ENCODE data around the gene MTCL1.

Gene MTCL1

DNA sequence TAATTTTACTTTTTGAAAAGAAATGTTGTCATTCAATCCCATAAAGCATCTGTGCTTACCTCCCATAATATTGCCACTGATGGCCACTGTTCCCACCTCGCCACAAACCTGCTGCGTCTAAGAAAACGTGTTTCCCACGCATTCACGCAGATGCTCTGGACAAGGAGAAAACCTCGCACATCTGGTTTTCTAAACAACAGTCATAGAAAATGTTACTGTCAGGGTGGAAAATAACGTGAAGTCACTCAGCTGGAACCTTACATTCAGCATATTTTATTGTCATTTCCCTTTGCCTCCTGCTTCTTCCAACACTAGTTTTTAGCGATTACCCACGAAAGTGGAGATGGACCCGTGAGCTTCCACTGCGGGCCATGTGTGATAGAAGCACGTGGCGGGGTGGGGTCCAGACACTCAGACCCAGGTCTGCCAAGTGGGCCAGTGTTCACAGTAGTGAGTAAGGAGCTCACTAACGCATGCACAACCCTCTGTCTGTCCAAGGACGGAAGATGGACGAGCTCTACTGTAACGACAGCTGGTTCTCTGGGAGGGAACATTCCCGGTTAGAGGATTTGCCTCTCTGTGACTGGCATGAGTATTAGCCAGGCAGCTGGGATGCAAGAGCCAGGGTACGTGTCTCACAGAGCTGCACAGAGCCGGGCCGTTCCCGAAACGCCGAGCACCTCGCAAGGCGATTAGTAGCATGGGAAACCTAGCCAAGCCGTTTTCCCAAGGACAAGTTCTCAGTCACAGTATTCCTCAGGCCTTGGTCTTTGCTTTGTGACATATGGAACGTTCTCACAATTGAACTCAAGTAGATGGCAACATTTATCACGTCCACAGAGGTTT, 94.5 kb downstream of the MTCL1 start:
- TF ChIP-seq, protein P1, sequence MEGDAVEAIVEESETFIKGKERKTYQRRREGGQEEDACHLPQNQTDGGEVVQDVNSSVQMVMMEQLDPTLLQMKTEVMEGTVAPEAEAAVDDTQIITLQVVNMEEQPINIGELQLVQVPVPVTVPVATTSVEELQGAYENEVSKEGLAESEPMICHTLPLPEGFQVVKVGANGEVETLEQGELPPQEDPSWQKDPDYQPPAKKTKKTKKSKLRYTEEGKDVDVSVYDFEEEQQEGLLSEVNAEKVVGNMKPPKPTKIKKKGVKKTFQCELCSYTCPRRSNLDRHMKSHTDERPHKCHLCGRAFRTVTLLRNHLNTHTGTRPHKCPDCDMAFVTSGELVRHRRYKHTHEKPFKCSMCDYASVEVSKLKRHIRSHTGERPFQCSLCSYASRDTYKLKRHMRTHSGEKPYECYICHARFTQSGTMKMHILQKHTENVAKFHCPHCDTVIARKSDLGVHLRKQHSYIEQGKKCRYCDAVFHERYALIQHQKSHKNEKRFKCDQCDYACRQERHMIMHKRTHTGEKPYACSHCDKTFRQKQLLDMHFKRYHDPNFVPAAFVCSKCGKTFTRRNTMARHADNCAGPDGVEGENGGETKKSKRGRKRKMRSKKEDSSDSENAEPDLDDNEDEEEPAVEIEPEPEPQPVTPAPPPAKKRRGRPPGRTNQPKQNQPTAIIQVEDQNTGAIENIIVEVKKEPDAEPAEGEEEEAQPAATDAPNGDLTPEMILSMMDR (IDR thresholded peaks at IDR 0.05; ENCODE audit: low read depth, low read length) = no peak
- TF ChIP-seq POLR2A (IDR thresholded peaks at IDR 0.05; ENCODE audit: extremely low read depth, insufficient read length) (no peak), MYC (IDR thresholded peaks at IDR 0.05; ENCODE audit: low read depth, low read length) (no peak)
- TF ChIP-seq, protein P2, sequence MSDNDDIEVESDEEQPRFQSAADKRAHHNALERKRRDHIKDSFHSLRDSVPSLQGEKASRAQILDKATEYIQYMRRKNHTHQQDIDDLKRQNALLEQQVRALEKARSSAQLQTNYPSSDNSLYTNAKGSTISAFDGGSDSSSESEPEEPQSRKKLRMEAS (IDR thresholded peaks at IDR 0.05; ENCODE audit: low read depth, low read length) = no peak
- no peak overlapping the region for H3K4me3 ChIP-seq (ENCODE audit: low read depth, low read length)
- no peak for DNase-seq (ENCODE audit: low read depth)

DNA sequence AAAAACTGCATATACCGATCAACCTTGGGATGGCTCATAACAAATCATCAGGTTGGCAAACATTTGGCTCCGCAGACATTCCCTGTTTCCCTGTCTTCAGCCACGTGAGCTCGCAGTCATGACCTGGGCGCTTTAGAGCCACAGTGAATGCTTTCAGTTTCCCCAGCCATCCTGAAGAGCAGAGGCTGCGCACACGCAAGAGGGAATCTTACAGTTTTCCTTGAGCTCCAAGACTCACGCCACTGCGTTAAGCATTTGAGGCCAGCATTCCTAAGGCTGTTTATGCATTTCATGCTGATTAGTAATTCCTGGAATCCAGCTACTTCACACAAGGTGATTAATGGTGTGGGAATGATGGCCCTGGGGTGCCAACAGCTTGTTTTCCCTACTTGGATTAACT, 95.1 kb downstream of the MTCL1 start:
- TF ChIP-seq, protein P2 (IDR thresholded peaks at IDR 0.05; ENCODE audit: low read depth, low read length) = no peak
- no peak for TF ChIP-seq MYC (IDR thresholded peaks at IDR 0.05; ENCODE audit: low read depth, low read length)
- TF ChIP-seq, protein P1 (IDR thresholded peaks at IDR 0.05; ENCODE audit: low read depth, low read length) = no peak
- no peak for TF ChIP-seq POLR2A (IDR thresholded peaks at IDR 0.05; ENCODE audit: extremely low read depth, insufficient read length)
- no peak overlapping the region for H3K4me3 ChIP-seq (ENCODE audit: low read depth, low read length)
- DNase-seq (ENCODE audit: low read depth) = no peak

DNA sequence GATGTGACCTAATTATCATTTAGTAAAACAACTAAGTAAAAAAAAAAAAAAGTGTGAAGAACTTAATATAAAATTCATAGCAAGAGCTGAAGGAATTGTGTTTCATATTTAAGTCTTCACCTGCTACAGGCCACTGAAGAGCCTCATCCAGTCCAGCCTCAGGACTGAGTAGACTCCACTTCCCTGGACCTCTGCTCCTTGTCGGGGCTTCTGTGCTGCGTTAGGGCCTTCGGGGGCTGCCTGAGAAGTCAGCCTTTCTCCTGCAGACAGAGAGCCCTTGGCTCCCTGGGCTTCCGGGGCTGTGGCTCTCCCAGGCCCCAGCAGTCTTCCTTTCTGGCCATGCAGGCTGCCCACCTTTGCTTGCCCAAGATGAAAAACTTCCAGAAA, 95.5 kb downstream of the MTCL1 start:
- TF ChIP-seq, protein P2 (IDR thresholded peaks at IDR 0.05; ENCODE audit: low read depth, low read length) = no peak
- TF ChIP-seq MYC (IDR thresholded peaks at IDR 0.05; ENCODE audit: low read depth, low read length) (no peak), POLR2A (IDR thresholded peaks at IDR 0.05; ENCODE audit: extremely low read depth, insufficient read length) (no peak)
- TF ChIP-seq, protein P1 (IDR thresholded peaks at IDR 0.05; ENCODE audit: low read depth, low read length) = no peak
- DNase-seq (ENCODE audit: low read depth) = no peak
- no peak overlapping the region for H3K4me3 ChIP-seq (ENCODE audit: low read depth, low read length)

DNA sequence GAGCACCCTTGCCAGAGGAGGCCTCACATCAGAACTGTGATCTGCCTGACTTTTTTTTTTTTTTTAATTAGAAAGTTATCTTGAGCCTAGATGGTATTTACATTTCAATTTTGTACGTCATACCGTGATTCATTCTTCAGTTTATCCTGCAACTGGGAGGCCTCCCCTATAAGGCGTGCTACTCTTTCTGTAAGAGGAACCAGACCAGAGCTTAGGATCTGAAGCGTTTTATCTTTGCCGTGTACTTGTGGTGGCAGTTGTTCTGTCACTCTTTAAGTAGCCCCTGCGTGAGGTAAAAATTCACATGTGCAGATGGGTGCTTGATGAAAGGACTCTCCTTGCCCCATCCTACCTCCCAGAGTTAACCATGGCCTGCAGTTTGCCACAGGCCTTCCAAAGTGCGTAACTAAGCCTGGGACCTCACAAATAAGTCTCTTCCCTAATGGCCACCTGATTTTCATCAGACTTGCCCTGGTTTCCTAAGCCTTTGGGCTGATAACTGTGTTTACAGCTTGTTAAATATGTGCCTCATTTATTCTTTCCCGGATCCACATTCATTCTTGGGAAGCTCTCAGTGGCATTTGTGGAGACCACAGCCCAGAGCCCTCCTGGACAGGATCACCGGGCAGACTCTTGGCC, 96.0 kb downstream of the MTCL1 start:
- TF ChIP-seq, protein P2 (IDR thresholded peaks at IDR 0.05; ENCODE audit: low read depth, low read length) = no peak
- TF ChIP-seq POLR2A (IDR thresholded peaks at IDR 0.05; ENCODE audit: extremely low read depth, insufficient read length) (no peak), MYC (IDR thresholded peaks at IDR 0.05; ENCODE audit: low read depth, low read length) (no peak)
- TF ChIP-seq, protein P1 (IDR thresholded peaks at IDR 0.05; ENCODE audit: low read depth, low read length) = no peak
- DNase-seq (ENCODE audit: low read depth) = no peak
- no peak overlapping the region for H3K4me3 ChIP-seq (ENCODE audit: low read depth, low read length)

DNA sequence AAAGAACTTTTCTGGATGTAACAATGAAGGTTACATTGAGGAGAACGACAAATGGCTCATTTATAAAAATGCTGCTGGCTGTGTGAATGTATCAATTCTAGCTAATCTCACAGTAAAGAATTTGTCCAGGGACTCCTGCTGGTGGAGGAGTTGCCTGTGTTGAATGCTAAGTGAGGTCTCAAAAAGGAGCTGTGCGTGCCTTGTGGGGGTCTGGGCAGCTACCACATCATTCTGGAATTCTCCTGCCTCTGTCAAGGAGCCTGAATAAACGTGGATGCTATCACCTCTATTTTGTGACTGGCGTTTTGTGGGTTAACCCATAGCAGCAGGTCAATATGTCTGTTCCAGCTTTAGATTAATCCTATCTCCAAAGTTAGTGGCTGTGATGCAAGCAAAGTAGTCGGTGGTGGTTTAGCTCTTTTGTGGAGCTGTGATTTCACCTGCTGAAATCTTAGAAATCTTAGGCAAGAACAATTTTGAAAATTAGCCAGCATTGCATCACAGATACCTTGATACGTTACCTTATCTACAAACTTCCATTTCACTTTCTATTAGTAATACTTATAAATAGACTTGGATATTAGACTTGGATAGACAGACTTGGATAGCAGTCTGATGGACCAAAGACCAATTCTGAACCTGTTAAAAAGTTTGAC, 96.8 kb downstream of the MTCL1 start:
- no peak overlapping the region for H3K4me3 ChIP-seq (ENCODE audit: low read depth, low read length)
- TF ChIP-seq, protein P2 (IDR thresholded peaks at IDR 0.05; ENCODE audit: low read depth, low read length) = no peak
- TF ChIP-seq MYC (IDR thresholded peaks at IDR 0.05; ENCODE audit: low read depth, low read length) = no peak
- TF ChIP-seq, protein P1 (IDR thresholded peaks at IDR 0.05; ENCODE audit: low read depth, low read length) = no peak
- no peak for TF ChIP-seq POLR2A (IDR thresholded peaks at IDR 0.05; ENCODE audit: extremely low read depth, insufficient read length)
- no peak for DNase-seq (ENCODE audit: low read depth)
